ENCODE results near the gene UBE2H.

The UBE2H gene

GRCh38 chr7:129784437-129784782 is 168.3 kb downstream of the UBE2H start:
- no peak for DNase-seq

GRCh38 chr7:129783584-129783919 is 169.2 kb downstream of the UBE2H start:
- DNase-seq = no peak

- DNase-seq = no peak
These were observed 169.8 kb downstream of the UBE2H start for GRCh38 chr7:129782818-129783583.

- DNase-seq = no peak
These were observed 170.6 kb downstream of the UBE2H start for GRCh38 chr7:129781928-129782817.

GRCh38 chr7:129780974-129781927 is 171.5 kb downstream of the UBE2H start:
- DNase-seq = no peak
